Prostate gland (tissue), 2 donors: Measurements from ENCODE around the gene HCN1.

ENCODE experiments used
- POLR2A ChIP-seq: fragments of 450-650 bp; IDR thresholded peaks from one replicate; pipeline ENCODE4 v1.6.1; 2016; ENCODE audit warnings: antibody characterized with exemption, mild to moderate bottlenecking
- TF ChIP-seq, protein P1 (sequence below), 4 experiments: fragments of 200-600 bp in 2 of 4; fragments of 450-650 bp in 2 of 4; sonication (generic) in 2 of 4; IDR thresholded peaks; 1 replicate in 3 of 4; 2 replicates in 1 of 4; pipeline ENCODE4 v1.5.1; 2016 to 2019; ENCODE audit warnings: antibody characterized with exemption in 4 of 4, mild to moderate bottlenecking in 2 of 4, moderate library complexity in 2 of 4

DNA sequence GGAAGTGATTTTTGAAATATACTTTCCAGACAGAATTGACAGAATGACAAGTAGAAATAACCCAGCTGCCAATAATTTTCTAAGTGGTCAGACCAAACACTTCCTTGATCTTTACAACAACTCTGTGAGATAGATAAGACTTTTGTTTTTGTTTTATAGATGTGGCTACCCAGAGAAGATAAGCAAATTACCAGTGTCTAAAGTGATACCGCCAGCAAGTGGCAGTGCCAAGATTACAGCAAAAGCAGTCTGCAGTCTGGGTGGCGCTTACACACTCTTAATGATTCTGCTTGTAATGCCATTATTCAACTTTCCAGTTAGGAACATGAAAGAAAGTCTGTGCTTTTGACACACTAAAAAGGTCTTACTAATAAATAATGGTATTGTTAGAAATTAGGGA, 92.1 kb downstream of the HCN1 start:
- TF ChIP-seq, protein P1, sequence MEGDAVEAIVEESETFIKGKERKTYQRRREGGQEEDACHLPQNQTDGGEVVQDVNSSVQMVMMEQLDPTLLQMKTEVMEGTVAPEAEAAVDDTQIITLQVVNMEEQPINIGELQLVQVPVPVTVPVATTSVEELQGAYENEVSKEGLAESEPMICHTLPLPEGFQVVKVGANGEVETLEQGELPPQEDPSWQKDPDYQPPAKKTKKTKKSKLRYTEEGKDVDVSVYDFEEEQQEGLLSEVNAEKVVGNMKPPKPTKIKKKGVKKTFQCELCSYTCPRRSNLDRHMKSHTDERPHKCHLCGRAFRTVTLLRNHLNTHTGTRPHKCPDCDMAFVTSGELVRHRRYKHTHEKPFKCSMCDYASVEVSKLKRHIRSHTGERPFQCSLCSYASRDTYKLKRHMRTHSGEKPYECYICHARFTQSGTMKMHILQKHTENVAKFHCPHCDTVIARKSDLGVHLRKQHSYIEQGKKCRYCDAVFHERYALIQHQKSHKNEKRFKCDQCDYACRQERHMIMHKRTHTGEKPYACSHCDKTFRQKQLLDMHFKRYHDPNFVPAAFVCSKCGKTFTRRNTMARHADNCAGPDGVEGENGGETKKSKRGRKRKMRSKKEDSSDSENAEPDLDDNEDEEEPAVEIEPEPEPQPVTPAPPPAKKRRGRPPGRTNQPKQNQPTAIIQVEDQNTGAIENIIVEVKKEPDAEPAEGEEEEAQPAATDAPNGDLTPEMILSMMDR (IDR thresholded peaks at IDR 0.05), result no peak
- no peak for TF ChIP-seq POLR2A
